Peyer's patch (tissue), 4 donors: ENCODE data around the gene FABP7.

Experiments used
- POLR2A ChIP-seq, 2 donors: fragments of 450-650 bp; IDR thresholded peaks; one replicate each; pipeline ENCODE4 v1.5.1; 2017; ENCODE audit warnings: antibody characterized with exemption in 2 of 2, mild to moderate bottlenecking in 2 of 2, moderate library complexity in 2 of 2
- TF ChIP-seq, protein P1 (sequence below), 6 experiments: fragments of 450-650 bp in 4 of 6; fragments of 200-600 bp in 2 of 6; sonication (generic) in 1 of 6; IDR thresholded peaks; one replicate each; pipeline ENCODE4 v1.5.1; 2017 to 2019; ENCODE audit warnings: antibody characterized with exemption in 6 of 6, mild to moderate bottlenecking in 3 of 6, moderate library complexity in 1 of 6

DNA sequence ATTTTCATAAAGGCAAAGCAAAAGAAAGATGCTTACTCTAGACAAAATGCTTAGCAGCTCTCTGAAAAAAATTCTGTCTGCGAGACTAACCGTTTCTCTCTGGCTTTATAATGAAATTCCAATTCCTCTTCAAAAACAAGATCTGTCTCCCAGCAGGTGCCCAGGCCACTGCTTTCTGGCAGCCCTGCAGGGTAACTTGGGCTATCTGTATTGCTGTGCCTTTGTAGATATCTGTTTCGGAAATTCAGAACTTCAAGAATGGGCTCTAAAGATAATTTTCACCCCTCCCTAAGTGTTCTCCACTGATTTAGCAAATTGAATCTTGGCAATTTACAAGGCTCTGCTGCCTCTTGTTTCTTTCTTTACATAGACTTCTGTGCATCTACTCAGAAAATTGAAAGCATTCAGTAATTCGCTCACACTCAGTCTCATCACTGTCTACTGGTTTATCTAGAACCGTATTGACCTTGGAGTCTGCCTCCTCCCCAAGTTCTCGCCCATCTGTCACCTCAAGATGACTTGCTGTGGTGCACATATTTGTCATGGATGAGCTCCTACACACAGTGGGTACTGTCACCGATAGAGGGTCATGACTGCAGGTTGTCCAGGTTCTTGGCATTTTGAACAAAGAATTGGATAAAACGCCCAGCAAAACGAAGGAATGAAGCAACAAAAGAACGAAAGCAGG, 26.4 kb upstream of the FABP7 start:
- TF ChIP-seq, protein P1, sequence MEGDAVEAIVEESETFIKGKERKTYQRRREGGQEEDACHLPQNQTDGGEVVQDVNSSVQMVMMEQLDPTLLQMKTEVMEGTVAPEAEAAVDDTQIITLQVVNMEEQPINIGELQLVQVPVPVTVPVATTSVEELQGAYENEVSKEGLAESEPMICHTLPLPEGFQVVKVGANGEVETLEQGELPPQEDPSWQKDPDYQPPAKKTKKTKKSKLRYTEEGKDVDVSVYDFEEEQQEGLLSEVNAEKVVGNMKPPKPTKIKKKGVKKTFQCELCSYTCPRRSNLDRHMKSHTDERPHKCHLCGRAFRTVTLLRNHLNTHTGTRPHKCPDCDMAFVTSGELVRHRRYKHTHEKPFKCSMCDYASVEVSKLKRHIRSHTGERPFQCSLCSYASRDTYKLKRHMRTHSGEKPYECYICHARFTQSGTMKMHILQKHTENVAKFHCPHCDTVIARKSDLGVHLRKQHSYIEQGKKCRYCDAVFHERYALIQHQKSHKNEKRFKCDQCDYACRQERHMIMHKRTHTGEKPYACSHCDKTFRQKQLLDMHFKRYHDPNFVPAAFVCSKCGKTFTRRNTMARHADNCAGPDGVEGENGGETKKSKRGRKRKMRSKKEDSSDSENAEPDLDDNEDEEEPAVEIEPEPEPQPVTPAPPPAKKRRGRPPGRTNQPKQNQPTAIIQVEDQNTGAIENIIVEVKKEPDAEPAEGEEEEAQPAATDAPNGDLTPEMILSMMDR (IDR thresholded peaks at IDR 0.05): no peak
- TF ChIP-seq POLR2A (IDR thresholded peaks at IDR 0.05): no peak
